ENCODE results near the gene APOL2. TPM values are rescaled to one million over a fixed set of nuclear protein-coding genes. Genes with fewer than 3 reads are reported as not detected.

Gene APOL2
- total RNA-seq, 2 donors from 2014 or later: 35.9 to 84.9 TPM

DNA sequence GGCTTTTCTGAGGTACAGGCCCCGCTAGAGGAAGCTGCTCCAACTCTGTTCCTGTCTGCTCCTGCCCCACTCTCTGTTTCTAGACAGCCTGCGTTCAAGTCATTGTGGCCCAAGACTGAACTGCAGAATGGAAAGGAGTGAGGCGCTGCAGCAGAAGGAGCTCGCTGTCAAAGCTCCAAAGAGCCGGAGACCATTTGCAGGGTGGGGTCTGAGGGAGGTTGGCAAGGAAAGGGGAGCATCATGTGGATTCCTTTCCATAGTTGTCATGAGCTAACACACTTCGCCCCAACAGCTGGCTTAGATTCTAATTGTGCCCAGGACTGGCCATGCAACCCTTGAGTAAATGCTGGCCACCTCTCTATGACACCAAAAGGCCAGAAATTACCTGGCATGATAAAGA lies 56.5 kb downstream of the APOL2 start:
- H3K36me3 ChIP-seq: no peaks in the 10 kb centered on the region
- ATAC-seq (ENCODE audit: insufficient number of reproducible peaks, low FRiP score, low read depth) (no peak), DNase-seq (ENCODE audit: low spot score) (no peak)
- no peak for TF ChIP-seq CTCF (IDR thresholded peaks at IDR 0.05)
- no peak overlapping the region for H3K4me3 ChIP-seq
- no peaks in the 10 kb centered on the region for H3K27me3 ChIP-seq (replicated peaks; ENCODE audit: insufficient read depth)
- H3K9me3 ChIP-seq: no peaks in the 10 kb centered on the region
- no peaks in the 10 kb centered on the region for H3K4me1 ChIP-seq (ENCODE audit: control insufficient read depth in 1 of 2, low read depth in 2 of 2)
- no peak overlapping the region for H3K27ac ChIP-seq

- no peak for ATAC-seq (ENCODE audit: insufficient number of reproducible peaks, low FRiP score, low read depth)
- no peaks in the 10 kb centered on the region for H3K27me3 ChIP-seq (replicated peaks; ENCODE audit: insufficient read depth)
- no peak for DNase-seq (ENCODE audit: low spot score)
- no peaks in the 10 kb centered on the region for H3K36me3 ChIP-seq
- H3K9me3 ChIP-seq: no peaks in the 10 kb centered on the region
- TF ChIP-seq CTCF (IDR thresholded peaks at IDR 0.05): no peak
- no peak overlapping the region for H3K4me3 ChIP-seq
- no peaks in the 10 kb centered on the region for H3K4me1 ChIP-seq (ENCODE audit: control insufficient read depth in 1 of 2, low read depth in 2 of 2)
- H3K27ac ChIP-seq: no peak overlapping the region
Measured at GRCh38 chr22:36182056-36182455, 57.3 kb downstream of the APOL2 start.

GRCh38 chr22:36180928-36181327 lies 58.4 kb downstream of the APOL2 start:
- Histone ChIP-seq H3K27me3 (replicated peaks; ENCODE audit: insufficient read depth) (no peaks in the 10 kb centered on the region), H3K4me1 (ENCODE audit: control insufficient read depth in 1 of 2, low read depth in 2 of 2) (no peaks in the 10 kb centered on the region), H3K4me3 (no peak overlapping the region), H3K36me3 (no peaks in the 10 kb centered on the region), H3K27ac (no peak overlapping the region), H3K9me3 (no peaks in the 10 kb centered on the region)
- no peak for DNase-seq (ENCODE audit: low spot score)
- no peak for ATAC-seq (ENCODE audit: insufficient number of reproducible peaks, low FRiP score, low read depth)
- no peak for TF ChIP-seq CTCF (IDR thresholded peaks at IDR 0.05)

GRCh38 chr22:36180038-36180880 lies 59.1 kb downstream of the APOL2 start:
- no peaks in the 10 kb centered on the region for H3K36me3 ChIP-seq
- H3K27me3 ChIP-seq (replicated peaks; ENCODE audit: insufficient read depth): no peaks in the 10 kb centered on the region
- H3K4me1 ChIP-seq (ENCODE audit: control insufficient read depth in 1 of 2, low read depth in 2 of 2): no peaks in the 10 kb centered on the region
- no peak for ATAC-seq (ENCODE audit: insufficient number of reproducible peaks, low FRiP score, low read depth)
- H3K4me3 ChIP-seq: no peak overlapping the region
- no peaks in the 10 kb centered on the region for H3K9me3 ChIP-seq
- DNase-seq (ENCODE audit: low spot score): peak; percentile 72
- peak; percentile 93 for TF ChIP-seq CTCF (IDR thresholded peaks at IDR 0.05)
- no peak overlapping the region for H3K27ac ChIP-seq

- no peaks in the 10 kb centered on the region for H3K36me3 ChIP-seq
- ATAC-seq (ENCODE audit: insufficient number of reproducible peaks, low FRiP score, low read depth): no peak
- no peaks in the 10 kb centered on the region for H3K4me1 ChIP-seq (ENCODE audit: control insufficient read depth in 1 of 2, low read depth in 2 of 2)
- no peaks in the 10 kb centered on the region for H3K27me3 ChIP-seq (replicated peaks; ENCODE audit: insufficient read depth)
- no peak overlapping the region for H3K27ac ChIP-seq
- no peak for DNase-seq (ENCODE audit: low spot score)
- H3K9me3 ChIP-seq: no peaks in the 10 kb centered on the region
- TF ChIP-seq CTCF (IDR thresholded peaks at IDR 0.05): no peak
- no peak overlapping the region for H3K4me3 ChIP-seq
Measured at GRCh38 chr22:36177160-36177559, 62.2 kb downstream of the APOL2 start.

Other genes starting within 250 kb of the APOL2 start
- 100 to 1,000 TPM; 117 to 143 TPM for gene RBFOX2, start 210.7 kb downstream of the APOL2 start, total RNA-seq
- gene APOL3, start 78.8 kb downstream of the APOL2 start, total RNA-seq: 100 to 1,000 TPM in 1 of 2 donors, 10 to 100 TPM in 1; 53.1 to 101 TPM
- 10 to 100 TPM in 1 of 2 donors, 1 to 10 TPM in 1; 1.4 to 30.3 TPM for gene APOL4, start 37.7 kb downstream of the APOL2 start, total RNA-seq
- gene APOL1, start 13.6 kb upstream of the APOL2 start, total RNA-seq: 10 to 100 TPM; 40.1 to 47.3 TPM
- gene MYH9, start 148.4 kb upstream of the APOL2 start, total RNA-seq: 1,000 to 10,000 TPM; 1,447 to 1,631 TPM
- gene TXN2, start 242.1 kb upstream of the APOL2 start, total RNA-seq: 10 to 100 TPM; 26.7 to 31.4 TPM